Activated T-helper 1 cell treated with anti-CD3 and anti-CD28 coated beads, Interleukin-2, amount 50 U/mL, for 16 hours (primary cell): Measurements from ENCODE around the gene DUSP7.

Experiments used
- DNase-seq, 2 donors: peaks; one replicate each; pipeline ENCODE4 v3.0.0-alpha.2; 2020; ENCODE audit warnings: low read depth in 1 of 2, low spot score in 1 of 2

Gene DUSP7

GRCh38 chr3:52029535-52029934 is 26.8 kb downstream of the DUSP7 start:
- DNase-seq: no peak

DNA sequence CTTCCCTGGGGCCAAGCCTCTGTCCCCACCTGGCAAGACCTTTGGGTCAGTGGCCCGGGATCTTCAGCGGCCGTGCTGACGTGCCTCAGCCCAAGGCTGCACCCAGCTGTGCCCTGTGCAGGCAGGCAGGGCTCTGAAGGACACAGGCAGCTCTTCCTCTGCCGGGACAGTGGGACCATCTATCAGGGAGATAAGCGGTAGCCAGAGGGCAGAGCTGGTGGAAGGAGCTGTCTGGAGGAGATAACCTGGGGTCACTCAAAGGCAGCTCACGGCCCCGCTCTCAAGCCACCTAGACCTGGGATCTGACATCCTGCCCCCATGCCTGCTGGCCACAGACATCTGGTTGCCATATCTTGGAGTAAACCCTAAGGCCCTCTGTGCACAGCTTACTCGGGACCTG is 27.3 kb downstream of the DUSP7 start:
- DNase-seq: no peak

- DNase-seq: no peak
These were observed 27.8 kb downstream of the DUSP7 start for GRCh38 chr3:52028572-52028971.

DNA sequence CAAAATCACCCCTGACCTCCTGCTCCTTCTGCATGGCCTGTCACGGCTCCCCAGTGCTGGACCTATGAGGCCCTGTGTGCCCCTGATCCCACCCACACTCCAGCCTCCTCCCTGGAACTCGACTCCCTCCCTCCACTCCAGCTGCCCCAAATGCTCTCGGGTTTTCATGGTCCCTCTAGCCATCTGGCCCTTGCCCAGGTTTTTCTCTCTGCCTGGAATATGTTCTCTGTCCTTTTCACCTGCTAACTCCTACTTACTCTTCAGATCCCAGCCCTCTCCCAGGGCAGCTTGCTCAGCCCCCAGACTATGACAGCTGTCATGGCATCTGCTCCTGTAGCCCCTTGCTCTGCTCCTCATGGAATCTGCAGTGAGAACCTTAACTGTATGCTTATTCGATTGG is 30.3 kb downstream of the DUSP7 start:
- DNase-seq: no peak

GRCh38 chr3:52025453-52025852 is 30.9 kb downstream of the DUSP7 start:
- DNase-seq: no peak

DNA sequence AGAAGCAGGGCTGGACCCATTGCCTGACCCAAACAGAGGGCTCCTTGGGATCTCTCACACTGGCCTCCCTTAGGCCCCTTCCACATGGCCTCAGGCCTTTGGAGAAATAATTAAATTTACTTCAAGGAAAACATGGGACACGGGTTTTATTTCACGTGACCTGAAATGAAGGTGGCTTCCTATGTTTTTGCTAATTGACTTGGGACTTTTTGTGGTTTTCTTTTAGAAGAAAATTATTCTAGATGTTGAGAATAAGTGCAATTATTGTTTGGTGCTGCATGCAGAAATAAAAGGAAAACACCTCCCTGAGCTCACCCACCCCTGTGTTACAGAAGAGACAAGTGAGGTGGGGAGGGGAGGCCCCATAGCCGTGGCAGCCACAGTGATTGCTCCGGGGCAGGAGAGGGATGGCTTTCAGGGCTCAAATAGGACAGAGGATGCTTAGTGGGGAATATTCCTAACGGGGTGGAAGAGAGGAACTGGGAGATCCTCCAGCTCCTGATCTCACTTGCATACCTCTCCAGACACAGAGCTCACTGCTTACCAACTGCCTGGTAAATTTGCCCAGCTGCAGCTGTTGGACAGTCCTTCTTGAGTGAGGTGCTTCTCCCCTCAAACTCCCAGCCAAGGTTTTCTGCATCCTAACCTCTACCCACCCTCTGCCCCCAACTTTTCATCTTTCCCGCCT is 31.5 kb downstream of the DUSP7 start:
- no peak for DNase-seq

DNA sequence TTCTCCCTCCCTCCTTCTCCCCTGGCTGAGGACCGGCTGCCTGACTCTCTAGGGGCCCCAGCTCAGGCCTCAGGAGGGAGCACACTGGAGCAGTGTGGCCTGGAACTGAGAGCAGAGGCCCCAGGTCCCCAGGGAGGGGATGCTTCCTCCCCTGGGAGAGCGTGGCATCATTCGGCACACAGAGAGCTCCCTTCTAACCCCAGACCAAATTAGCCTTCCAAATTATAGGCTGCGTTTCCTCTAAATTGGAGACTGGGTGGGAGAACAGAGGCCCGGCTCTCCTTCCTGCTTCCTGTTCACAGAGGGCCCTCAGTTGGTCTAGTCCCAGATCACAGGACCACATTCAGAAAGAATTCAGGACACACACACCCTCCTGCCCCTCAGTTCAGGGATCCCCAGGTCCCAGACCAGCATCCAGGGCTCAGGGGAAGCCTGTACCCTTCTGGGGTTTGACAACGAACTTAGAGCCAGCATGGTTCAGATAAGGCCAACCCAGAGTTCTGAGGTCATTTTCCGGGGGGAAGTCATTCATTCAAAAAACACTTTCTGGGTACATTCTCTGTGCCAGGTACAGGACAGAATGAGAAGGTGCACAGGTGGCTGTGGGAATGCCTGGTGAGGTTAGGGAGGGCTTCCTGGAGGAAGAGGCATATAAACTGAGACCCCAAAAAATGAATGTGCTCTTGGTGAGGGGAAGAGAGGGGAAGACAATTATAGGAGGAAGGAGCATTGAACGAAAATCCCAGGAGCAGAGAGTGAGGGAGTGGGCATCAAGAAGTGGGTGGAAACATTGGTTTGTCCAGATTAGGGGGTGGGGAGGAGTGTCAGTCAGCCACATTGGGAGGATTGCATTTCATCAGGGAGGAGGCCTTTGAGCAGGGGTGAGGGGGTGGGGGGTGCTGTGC is 32.3 kb downstream of the DUSP7 start:
- no peak for DNase-seq

GRCh38 chr3:52023101-52023770 is 33.1 kb downstream of the DUSP7 start:
- DNase-seq: no peak

DNA sequence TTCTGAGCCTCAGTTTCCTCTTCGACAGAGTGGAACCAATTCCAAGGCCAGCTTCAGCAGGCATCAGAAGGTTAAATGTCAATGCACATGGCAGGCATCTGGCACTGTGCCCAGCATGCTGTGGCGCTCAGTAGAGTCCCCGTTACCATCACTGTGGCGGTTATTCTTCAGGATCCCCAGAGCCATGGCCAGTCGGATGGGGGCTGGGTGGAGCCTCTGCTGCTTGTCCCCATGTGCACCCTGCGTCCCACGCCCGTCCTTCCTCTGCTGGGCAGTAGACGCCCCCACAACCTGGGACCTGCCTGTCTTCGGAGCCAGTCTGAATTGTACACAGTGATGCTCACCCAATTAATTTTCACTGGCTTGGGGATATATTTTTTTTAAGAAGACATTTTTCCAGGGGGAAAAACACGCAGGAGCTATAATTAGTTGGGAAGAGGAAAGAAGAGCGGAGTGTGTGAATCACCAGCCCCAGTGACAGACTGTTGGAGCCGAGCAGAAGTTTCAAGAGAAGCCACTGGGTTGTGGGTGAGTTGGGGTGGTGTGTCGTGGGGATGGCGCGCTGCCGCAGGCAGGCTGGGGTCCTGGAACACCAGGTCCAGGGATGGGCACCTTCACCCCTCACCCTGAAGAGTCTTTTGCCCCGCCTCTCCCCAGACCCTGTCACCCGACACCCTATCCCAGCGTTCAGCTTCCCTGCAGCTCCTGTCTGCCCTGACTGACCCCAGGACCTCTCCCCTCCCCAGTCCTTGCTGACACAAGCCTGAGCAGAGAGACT is 33.9 kb downstream of the DUSP7 start:
- no peak for DNase-seq

DNA sequence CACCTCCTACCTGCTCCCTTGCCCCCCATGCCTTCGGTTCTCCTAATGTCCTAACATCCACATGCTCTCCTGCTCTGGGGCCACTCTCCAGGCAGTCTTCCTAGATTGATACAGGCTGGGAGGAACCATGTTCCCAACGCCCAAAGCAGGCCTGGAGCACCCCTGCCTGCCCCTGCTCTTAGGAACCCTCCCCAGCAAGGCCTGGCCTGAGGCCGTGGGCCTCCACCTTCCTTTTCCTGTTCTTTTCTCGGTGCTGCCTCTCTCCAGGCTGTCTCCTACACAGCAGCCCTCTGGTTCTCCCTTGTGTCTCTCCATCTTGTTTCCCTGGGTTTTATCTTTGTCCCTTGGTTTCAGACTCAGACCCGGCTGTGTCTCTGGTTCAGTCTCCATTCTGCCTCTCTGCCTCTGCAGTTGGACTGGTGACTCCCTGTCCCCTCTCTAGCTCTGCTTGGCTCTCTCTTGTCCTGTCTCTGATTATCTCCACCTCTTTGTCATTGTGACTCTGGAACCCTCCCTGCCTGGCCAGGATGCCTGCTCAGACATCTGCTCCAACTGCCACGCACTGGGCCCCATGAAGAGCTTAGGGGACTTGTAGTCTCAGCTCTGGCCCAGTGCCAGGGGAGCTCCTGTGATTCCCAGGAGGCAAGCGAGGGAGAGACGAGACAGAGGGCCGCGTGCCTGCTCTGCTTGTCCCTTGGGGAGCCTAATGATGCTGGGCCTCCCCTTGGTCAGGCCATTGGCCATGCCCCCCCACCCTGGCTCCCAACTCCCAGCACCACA is 34.7 kb downstream of the DUSP7 start:
- DNase-seq: no peak

- no peak for DNase-seq
These were observed 35.6 kb downstream of the DUSP7 start for GRCh38 chr3:52020796-52021195.

- no peak for DNase-seq
These were observed 36.9 kb downstream of the DUSP7 start for GRCh38 chr3:52019352-52020080.

DNA sequence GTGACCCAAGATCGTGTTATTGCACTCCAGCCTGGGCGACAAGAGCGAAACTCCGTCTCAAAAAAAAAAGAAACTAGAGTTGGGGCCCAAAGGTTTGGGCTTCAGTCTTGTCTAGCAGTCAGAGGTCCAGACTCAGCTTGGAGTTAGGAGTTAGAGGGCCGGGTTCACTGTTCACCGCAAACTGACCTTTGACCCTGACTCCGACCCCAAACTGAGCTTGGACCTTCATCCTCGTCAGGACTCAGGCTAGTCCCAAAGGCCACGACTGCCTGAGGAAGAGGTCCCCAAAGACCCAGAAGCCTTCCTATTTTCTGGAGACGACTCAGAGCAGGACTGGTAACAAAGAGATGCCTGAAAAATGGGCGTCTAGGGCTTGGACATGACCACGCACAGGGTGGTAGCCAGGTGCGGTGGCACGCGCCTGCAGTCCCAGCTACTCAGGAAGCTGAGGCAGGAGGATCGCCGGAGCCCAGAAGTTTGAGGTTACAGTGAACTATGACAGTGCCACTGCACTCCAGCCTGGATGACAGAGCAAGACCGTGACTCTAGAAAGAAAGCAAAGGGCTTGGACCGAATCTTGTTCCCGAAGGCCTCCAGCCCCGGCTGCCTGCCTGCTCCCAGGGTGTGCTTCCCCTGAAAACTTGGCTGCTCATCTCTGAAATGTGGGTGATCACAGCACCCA is 37.9 kb downstream of the DUSP7 start:
- DNase-seq: no peak

GRCh38 chr3:52017586-52017985 is 38.8 kb downstream of the DUSP7 start:
- DNase-seq: no peak

GRCh38 chr3:52015438-52016228 is 40.7 kb downstream of the DUSP7 start:
- DNase-seq: no peak

DNA sequence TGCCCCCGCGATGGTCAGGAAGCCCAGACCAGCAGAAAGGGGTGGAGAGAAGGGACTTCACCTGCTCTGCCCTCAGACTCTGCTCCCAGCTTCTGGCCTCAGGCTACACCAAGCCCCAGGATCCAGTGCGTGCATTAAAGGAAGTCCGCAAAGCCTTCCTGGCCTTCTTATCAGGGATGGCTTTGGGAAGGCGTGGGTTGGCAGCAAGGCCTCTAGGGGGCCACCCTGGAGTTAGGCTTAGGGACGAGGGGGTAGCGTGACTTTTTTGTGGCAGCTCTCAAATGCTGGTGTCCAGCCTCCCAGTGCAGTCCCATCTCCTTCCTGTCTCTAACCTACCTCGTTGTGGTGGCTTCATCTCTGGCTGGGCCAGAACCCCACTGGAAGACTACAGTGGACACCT is 41.8 kb downstream of the DUSP7 start:
- DNase-seq: no peak

DNA sequence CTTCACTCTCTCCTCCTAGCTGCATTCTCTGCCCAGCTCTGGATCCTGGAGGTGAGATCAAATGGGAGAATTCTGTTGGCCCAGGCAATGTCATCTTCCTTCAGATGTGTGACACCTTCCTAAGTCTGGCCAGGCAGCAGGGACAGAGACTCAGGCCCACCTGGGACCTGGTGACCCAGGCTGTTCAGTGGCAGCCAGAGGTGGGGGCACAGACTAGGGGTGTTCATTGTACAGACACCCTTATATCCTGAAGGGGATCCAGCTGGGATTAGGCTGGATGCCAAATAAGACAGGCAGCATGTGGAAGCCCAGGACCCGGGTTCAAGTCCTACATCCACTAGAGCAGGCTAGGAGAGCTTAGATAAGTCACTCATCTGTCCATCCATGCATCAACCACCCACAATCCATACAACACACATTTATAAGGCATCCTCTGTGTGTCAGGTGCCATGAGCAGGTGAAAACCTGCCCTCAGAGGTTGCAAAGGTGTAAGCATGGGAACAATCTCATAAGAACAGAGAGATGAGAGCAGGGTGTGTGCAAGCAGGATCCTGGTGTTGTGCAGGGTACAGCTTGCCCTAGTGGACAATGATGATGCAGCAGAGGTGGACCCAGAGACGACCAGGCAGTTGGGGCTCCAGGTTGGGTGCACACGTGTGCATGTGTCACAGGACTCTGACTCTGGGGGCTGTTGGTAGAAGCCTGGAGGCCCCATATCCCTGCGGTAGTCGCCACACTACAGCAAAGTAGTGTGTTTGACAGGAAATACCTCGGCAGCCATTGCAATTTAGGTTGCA is 42.4 kb downstream of the DUSP7 start:
- no peak for DNase-seq

DNA sequence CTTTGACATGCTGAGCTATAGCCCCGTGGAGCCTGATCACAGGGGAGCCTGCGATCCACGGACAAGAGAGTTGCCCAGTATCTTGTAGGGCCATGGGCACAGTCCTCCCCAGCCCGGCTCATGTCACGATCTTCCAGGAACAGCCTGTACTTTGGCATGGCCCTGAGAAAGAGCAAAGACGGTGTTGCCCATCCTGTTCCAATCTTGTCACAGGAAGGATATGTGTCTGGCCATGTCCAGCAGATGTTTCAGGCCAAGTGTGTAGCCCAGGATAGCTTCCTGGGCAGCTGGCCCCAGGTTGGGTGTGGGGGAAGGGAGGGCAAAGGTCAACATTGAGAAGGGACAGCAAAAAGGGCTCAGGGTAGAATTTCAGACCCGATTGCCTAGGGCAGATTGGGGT is 43.7 kb downstream of the DUSP7 start:
- DNase-seq: no peak
